Activated gamma-delta T cell (primary cell): ENCODE measurements around the gene SKOR2.

Source experiments
- DNase-seq: peaks from one replicate; lab custom pipeline; 2025; lab: John Stamatoyannopoulos, UW
- total RNA-seq, 2 donors: gene quantifications; one replicate each; lab custom pipeline; 2026; lab: John Stamatoyannopoulos, UW

The SKOR2 gene
- total RNA-seq = 0 reads per million in 2 donors

- no peak for DNase-seq
Observed at GRCh38 chr18:47251289-47252120, at the start of gene SKOR2. Gene SKOR2 (minus strand): TSS chr18:47251660. CDS start chr18:47249183, 2,477 bp downstream.

DNA sequence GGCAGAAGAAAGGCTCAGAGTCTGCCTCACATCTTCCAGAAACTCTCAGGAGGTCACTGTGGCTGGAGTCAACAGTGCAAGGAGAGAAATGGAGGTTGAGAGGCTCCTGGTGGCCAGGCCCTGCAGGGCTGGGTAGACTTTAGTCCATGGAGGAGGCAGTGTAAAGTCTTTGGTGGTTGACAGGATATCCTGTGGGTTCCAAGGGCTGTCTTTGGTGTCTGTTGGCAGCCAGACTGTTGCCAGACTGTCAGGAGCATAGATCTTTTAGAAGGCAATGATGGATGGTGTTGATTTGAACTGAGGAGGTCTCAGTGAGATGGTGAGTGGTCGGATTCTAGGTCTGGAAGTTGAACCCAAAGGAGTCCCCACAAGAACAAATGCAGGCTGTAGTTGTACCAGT is 45.0 kb upstream of the SKOR2 start:
- no peak for DNase-seq

DNA sequence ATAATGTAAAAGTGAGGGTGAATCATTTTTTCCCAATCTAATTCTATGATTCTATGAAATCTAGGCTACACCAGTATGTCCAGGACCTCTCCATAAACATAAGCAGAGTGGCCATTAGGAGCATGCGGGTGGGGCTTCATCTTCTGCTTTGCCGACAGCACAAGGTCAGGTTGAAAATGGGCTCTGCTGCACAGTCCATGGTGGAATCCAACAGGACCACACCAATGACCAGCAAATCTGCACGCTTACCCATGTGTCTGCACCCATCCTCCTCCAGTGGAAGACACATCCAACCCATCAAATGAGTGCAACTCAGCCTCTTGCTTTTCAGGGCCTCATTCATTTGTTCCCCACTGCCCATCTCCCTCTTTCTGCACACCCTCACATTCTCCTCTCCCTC is 43.3 kb upstream of the SKOR2 start:
- DNase-seq = no peak

DNA sequence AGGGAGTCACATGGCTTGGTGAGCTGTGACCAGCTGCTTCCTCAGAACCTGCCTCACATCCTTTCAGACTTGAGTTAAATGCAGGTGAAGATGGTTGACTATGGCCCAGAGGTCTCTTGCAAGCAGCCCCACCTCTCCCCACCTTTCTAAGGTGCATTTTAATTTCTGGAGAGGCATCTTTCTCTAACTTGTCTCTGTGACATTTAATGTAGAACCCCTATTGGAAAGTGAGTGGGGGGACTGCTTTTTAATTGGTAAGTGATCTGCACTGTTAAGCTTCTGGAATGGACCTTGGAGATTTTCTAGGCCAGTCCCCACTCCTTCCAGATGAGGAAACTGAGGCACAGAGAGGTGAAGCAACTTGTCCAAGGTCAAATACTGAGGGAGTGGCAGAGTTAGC is 37.3 kb upstream of the SKOR2 start:
- DNase-seq = no peak

DNA sequence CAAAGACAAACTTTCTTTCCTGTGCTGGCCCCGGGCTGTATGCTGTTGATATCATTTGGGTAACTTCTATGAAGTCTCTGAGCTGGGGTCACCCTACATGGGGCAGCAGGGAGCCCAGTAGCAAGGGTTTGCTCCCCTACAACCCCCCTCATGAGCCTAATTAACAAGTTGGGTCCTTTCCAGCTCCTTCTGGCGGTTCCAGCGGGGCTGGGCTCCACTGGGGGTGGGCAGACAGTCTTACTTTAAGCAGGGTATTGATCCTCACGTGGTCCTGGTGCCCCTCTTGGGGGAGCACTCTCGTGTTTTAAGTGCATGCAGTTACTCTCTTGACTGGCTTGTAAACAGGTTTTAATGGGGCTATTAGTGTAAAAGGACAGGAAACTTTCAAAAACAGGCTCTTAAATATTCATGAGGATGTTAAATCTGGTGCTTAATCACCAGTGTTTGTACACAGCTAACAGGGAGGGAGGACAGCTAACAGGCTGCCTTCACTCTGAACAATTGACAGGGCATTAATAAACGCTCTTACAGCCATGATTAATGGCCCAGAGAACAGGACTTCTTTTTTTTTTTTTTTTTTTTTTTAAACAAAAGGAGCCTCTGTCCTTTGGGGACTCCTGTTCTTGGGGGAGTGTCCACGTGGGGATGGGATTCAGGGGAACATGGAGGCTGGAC is 36.6 kb upstream of the SKOR2 start:
- DNase-seq = no peak

GRCh38 chr18:47286776-47287410 is 35.4 kb upstream of the SKOR2 start:
- no peak for DNase-seq

GRCh38 chr18:47285456-47285855 is 34.0 kb upstream of the SKOR2 start:
- DNase-seq = no peak

DNA sequence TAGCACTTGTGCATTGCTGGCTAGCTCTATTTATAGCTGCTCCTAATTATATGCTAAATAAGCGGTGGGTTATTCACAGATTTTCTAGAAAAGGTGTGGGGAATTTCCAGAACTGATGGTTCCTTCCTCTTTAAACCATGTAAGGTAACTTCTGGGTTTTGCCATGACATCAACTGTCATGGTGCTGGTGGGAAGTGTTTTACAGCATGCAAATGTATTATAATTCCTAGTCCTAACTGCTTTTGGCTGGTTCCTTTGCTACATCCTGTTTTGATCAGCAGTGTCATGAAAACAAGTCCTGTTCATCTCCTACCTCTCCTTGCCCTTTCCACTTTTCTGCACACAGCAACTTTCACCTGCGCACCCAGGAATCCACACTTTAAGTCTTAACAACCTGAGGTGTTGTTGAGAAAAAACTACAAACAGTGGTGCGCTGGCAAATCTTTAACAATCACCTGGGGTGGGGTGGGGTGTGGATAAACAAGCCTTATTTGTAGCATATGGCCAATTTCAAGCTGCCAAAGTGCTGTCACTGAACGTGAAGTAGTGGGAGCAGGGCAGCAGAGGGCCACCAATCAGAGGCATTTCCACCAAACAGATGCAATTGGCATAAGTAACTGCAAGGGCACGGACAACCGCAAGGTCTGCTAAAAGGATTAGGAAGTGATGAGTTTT is 33.4 kb upstream of the SKOR2 start:
- no peak for DNase-seq

GRCh38 chr18:47283476-47283875 is 32.0 kb upstream of the SKOR2 start:
- no peak for DNase-seq

DNA sequence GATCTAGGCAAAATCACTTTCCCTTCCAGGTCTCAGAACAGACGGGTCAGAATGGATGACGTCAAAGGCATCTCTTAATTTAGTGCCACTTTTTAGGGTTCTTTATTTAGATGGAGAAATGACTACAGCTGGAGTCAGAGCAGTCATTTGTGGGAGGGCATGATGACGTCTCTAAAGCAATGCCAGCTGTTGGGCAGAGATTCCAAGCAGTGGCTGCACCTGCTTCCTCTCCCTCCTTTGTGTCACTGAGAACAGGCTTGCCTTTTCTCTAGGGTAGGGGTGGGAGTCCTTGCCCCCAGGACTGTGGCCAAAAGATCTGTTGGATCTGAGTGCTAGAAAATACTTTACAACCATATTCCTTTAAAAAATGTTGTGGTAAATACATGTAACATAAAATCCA is 28.7 kb upstream of the SKOR2 start:
- no peak for DNase-seq

DNA sequence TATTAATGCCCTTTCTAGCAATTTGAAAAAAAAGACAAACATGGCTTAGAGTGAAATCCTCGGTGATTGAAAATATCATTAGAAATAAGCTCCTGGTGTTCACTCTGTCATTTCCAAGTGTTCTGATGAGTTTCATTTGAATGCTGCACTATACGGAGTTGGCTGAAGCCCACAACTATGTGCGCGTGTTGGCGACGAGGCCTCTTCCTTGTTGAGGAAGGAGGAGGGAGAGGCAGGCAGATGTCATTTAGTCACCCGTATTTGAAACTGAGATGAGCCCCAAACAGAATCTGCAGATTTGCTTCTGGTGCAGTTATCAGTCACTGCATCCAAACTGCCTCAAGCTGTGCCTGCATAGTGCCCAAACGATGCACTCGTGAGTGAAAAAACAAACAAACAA is 23.5 kb upstream of the SKOR2 start:
- DNase-seq = no peak

DNA sequence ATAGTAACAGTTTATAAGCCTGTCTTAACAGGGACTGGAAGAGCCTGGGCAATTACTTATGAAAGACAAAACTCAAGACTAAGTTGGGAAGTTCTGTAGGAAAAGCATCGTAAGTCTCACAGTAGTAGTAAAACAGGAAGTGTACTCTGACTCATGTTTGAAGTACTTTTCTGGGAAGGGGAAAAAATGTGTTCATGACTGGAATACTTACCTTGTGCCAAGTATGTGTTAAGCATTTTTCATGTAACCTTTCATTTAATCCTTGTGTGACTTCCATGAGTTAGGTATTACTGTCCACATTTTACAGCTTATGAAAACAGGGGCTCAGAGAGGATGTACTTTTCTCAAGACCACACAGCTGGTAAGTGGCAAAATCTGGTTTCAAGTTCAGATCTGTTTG is 13.7 kb upstream of the SKOR2 start:
- DNase-seq = no peak

DNA sequence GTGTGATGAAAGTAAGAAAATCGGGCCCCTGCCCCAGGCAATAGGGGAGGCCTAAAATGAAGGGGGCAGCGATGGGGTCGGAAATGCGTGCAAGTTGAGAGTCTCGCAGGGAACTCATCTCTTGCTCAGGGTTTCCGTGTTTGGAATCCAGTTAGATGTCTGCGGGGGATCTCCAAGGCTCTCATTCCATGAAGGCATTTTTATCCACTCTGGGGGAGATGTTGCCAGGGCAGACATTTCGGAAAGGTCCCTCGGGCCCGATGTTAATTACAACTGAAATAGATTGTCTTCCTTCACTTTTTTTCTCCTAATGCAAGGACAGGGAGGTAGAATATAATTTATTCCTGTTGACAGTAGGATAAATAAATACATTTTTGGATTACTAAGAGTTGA is 12.8 kb upstream of the SKOR2 start:
- DNase-seq = no peak

DNA sequence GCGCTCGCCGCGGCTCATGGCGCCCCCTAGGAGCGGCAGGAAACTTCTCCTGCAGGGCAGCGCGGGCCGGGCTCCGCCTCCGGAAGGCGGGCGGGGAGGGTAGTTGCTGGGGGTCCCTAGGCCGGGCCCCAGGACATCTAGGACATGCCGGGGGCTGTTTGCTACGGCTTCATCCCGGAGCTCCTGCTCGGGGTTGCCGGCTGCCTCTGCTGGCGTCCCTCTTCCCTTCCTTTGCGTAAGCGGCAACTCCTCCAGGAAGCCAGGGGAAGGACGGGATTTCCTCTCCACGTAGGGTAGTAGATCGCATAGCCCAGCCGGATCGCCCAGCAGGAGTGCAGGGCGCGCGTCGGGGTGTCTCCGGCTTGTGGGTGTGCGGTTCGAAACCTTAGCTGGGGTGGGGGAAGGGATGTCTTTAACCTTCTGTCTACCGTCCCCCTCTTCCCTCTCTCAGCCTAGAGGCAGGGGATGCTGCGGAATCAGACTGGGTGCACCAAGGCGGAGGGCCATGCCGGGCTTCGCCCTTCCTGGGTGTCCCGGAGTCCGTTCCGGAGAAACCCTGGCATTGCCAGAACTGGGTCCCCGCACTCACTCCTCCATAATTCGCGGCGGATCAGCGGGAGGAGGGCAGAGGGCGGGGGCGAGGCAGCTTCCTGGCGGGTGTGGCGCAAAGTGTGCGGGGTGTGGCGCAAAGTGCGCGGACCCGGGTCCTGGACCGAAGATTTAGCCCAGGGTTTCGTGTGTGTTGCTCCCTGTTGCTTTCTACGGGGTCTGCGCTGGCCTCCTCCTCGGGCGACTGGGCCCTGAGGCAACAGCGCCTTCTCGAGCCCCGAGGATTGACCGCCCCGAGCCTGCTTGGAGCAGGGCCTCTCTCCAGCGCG is 12.2 kb upstream of the SKOR2 start:
- DNase-seq = no peak

DNA sequence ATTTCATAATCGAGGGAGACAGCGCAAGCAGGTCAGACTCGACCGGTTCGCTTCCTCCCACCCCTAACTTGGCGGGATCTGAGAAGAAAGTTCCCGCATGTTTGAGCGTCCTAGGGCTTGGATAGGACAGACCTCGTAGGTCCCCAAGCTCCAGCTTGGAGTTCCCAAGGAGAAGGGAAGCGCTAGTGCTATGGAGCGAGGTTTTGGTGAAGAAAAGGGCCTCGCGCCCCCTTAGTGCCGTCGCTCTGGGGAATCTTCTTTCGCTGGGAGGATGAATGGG is 11.6 kb upstream of the SKOR2 start:
- DNase-seq = no peak

DNA sequence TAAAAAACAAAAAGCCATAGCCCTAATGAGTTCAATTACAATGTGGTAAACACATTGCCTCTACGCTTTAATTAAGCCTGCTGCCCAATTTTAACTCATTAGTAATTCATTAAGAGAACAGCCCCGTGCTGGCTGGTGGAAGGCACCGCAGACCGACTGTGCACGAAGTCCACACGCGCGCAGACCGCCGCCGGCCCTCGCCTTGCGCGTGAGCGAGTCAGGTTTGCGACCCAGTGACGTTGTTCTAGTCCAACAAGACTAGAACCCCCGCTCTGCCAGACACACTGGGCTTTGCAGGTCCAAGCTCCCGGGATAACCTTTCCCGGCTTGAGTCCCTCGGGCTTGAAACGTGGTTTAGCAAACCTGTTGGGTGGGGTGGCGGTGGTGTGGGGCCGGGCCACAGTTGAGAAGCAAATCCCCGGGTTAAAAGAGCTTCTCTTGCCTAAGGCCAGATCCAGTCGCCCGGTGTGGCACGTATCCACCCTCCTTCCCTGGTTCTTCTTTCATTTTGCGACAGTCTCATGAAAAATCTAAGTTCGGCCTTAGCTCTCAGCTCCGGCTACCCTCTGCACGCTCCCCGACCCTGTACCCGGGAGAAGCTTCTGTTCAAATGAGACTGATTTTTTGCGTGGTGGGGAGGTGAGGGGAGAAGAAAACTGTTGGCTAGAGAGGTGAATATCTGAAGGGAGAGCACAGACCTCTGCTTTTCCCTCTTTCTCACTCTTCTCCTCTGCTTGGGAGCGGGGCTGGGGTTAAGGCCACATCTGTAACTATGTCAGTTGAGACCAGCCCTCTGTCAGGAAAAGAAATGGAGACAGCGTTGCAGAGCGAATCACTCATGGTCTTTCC is 11.1 kb upstream of the SKOR2 start:
- no peak for DNase-seq

- DNase-seq = no peak
Observed at GRCh38 chr18:47261902-47262300, 10.4 kb upstream of the SKOR2 start.

GRCh38 chr18:47260924-47261701 is 9.7 kb upstream of the SKOR2 start:
- no peak for DNase-seq

DNA sequence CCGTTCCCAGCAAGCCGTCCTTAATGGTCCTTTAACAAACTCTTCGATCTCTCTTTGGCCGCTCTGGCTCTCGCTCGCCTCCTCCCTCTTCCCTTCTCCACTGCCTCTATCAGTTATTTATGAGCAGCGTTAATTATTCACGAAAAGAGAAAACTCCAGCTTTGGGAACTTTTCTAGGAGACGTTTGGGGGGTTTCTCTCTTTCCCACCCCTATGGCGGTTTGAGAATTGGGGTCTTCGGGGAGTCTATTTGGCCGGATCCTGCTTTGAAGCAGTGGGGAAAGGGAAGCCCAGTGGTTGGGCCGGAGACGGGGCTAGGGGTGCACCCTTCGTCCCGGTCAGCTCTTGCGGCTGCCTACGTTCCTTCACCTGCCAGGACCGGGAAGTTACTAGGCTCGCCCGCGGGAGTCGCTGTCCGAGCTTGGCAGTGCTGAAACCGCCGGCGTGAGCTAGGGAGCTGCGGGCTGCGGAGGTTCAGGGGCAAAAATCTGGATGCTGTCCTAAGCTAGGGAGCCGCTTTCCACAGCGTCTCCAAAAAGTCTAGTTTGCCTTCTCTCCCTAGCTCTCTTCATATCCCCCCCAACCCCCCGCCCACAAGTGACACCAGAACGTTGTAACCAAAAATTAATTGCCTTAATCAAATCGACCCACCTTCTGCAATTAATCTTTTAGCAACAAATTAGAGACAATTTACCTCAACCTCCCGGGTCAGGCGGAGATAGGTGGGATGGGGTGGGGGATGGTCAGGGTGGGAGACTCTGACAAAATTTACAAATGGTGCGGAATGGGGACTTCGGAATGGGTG is 8.9 kb upstream of the SKOR2 start:
- no peak for DNase-seq
